K562 (cell line): Measurements from ENCODE around the gene PKHD1. TPM values are rescaled to one million over a fixed set of nuclear protein-coding genes. Genes with fewer than 3 reads are reported as not detected.

Experiments
- ATAC-seq: fragments of 200-7000 bp; cut with Tn5 transposase; 3 replicates; pipeline ENCODE4 v1.9.1; 2020; ENCODE audit warnings: moderate library complexity
- Bru-seq: library from RNA; stranded (reverse); fragments of 400-500 nt; gene quantifications from one replicate; lab custom pipeline; 2021; lab: Mats Ljungman, UMichigan
- BruChase-seq, 2 experiments: library from RNA; stranded (reverse); fragments of 400-500 nt; gene quantifications; one replicate each; lab custom pipeline; 2021; lab: Mats Ljungman, UMichigan
- BruUV-seq: library from RNA; stranded (reverse); fragments of 400-500 nt; replicated peaks from 2 replicates; lab custom pipeline; 2021; lab: Mats Ljungman, UMichigan
- CTCF ChIA-PET: fragments of 300-600 bp; formaldehyde crosslinking; extraction: SDS; loops from one replicate; lab custom pipeline; 2021; ENCODE audit warnings: low intra/inter-chr PET ratio; lab: Yijun Ruan, JAX
- POLR2A ChIA-PET: fragments of 300-600, 350-650 bp; sonication (Branson Sonifier 250); formaldehyde crosslinking; extraction: SDS; loops from one replicate; lab custom pipeline; 2021; ENCODE audit warnings: antibody characterized with exemption, inconsistent platforms; lab: Yijun Ruan, JAX
- DNase-seq, 4 experiments: peaks; one replicate each; pipeline versions ENCODE4 v3.0.0 to v3.0.0-alpha.2; 2011 to 2018; ENCODE audit warnings: low spot score in 3 of 4, mixed read lengths in 3 of 4; ENCODE audit errors: extremely low read depth in 1 of 4
- FAIRE-seq: peaks from 2 replicates; lab custom pipeline; 2011; peaks lifted over from hg19 to GRCh38; lab: Jason Lieb, UNC
- H2AFZ ChIP-seq: 2 replicates; pipeline ENCODE4 v1.6.0; 2011; ENCODE audit warnings: low read depth, low read length, control low read depth, inconsistent platforms
- H3K27ac ChIP-seq: fragments of 200-600 bp; 3 replicates; pipeline ENCODE4 v1.8.0; 2011; ENCODE audit warnings: low read depth, mild to moderate bottlenecking, control low read depth, inconsistent platforms, low read length, moderate library complexity, mixed read lengths; ENCODE audit errors: extremely low read depth
- H3K27me3 ChIP-seq, 2 experiments: fragments of 300-600 bp in 1 of 2; 2 replicates in 1 of 2; 3 replicates in 1 of 2; pipeline versions ENCODE4 v1.6.0 to v1.8.0; 2011; ENCODE audit warnings: inconsistent platforms in 2 of 2, low read length in 2 of 2, mild to moderate bottlenecking in 1 of 2, mixed read lengths in 1 of 2, moderate library complexity in 1 of 2; ENCODE audit not compliant: control insufficient read depth in 2 of 2, insufficient read depth in 2 of 2
- H3K36me3 ChIP-seq: fragments of 300-600 bp; 3 replicates; pipeline ENCODE4 v1.8.0; 2011; ENCODE audit warnings: mild to moderate bottlenecking, low read length, inconsistent platforms; ENCODE audit not compliant: control insufficient read depth, insufficient read depth
- H3K4me1 ChIP-seq, 2 experiments: fragments of 200-600 bp in 1 of 2; replicated peaks in 1 of 2; 2 replicates in 1 of 2; 3 replicates in 1 of 2; pipeline versions ENCODE4 v1.5.1 to v1.8.0; 2011; ENCODE audit warnings: inconsistent platforms in 2 of 2, low read length in 2 of 2, mild to moderate bottlenecking in 1 of 2, mixed read lengths in 1 of 2, moderate library complexity in 1 of 2; ENCODE audit not compliant: control insufficient read depth in 2 of 2, insufficient read depth in 2 of 2
- H3K4me2 ChIP-seq: 2 replicates; pipeline ENCODE4 v1.6.1; 2011; ENCODE audit warnings: low read length, control low read depth, inconsistent platforms, mixed read lengths; ENCODE audit not compliant: insufficient read depth
- H3K4me3 ChIP-seq: fragments of 200-600 bp; sonication (generic), shearing (Covaris generic); 2 replicates; pipeline ENCODE4 v1.5.1; 2016; ENCODE audit warnings: control low read depth, inconsistent platforms
- H3K79me2 ChIP-seq: fragments of 200-600 bp; 3 replicates; pipeline ENCODE4 v1.8.0; 2011; ENCODE audit warnings: low read length, inconsistent platforms; ENCODE audit not compliant: control insufficient read depth, insufficient read depth
- H3K9ac ChIP-seq, 2 experiments: 2 replicates each; pipeline versions ENCODE4 v1.6.0 to v1.6.1; 2011; ENCODE audit warnings: low read depth in 2 of 2, low read length in 2 of 2, control low read depth in 1 of 2, inconsistent platforms in 1 of 2, mild to moderate bottlenecking in 1 of 2, mixed read lengths in 1 of 2; ENCODE audit not compliant: insufficient read depth in 1 of 2
- H3K9me1 ChIP-seq: one replicate; pipeline ENCODE4 v1.6.0; 2011; ENCODE audit warnings: inconsistent platforms, mild to moderate bottlenecking, low read length, moderate library complexity; ENCODE audit not compliant: control insufficient read depth, insufficient read depth
- H3K9me3 ChIP-seq: replicated peaks from 2 replicates; pipeline ENCODE4 v1.5.1; 2011; ENCODE audit warnings: low read depth, low read length, inconsistent platforms; ENCODE audit not compliant: control insufficient read depth, insufficient read depth
- H4K20me1 ChIP-seq: replicated peaks from 2 replicates; pipeline ENCODE4 v1.6.1; 2011; ENCODE audit warnings: low read length, inconsistent platforms, mixed read lengths; ENCODE audit not compliant: control insufficient read depth, insufficient read depth
- CTCF ChIP-seq, 3 experiments: IDR thresholded peaks in 2 of 3; conservative IDR thresholded peaks in 1 of 3; 2 replicates each; pipeline ENCODE4 v1.5.1; 2011 to 2012; ENCODE audit warnings: low read length in 3 of 3, mild to moderate bottlenecking in 3 of 3, control low read depth in 2 of 3, improper control_type of control experiment in 1 of 3, inconsistent platforms in 1 of 3, low read depth in 1 of 3, mixed read lengths in 1 of 3, moderate library complexity in 1 of 3; ENCODE audit not compliant: insufficient read depth in 2 of 3
- CTCFL ChIP-seq: IDR thresholded peaks from 2 replicates; pipeline ENCODE4 v1.6.1; 2011; ENCODE audit warnings: borderline replicate concordance, low read depth, mild to moderate bottlenecking, moderate library complexity, low read length; ENCODE audit not compliant: insufficient read depth, poor library complexity, severe bottlenecking
- EHMT2 ChIP-seq: fragments of 450-650 bp; IDR thresholded peaks from 2 replicates; pipeline ENCODE4 v1.6.1; 2018; ENCODE audit warnings: antibody characterized with exemption
- MCM3 ChIP-seq: fragments of 450-650 bp; IDR thresholded peaks from 2 replicates; pipeline ENCODE4 v1.6.1; 2016
- RAD21 ChIP-seq, 2 experiments: fragments of 250-450 bp in 1 of 2; fragments of 450-650 bp in 1 of 2; sonication (Bioruptor Pico) in 1 of 2; formaldehyde crosslinking in 1 of 2; IDR thresholded peaks in 1 of 2; conservative IDR thresholded peaks in 1 of 2; 2 replicates each; pipeline versions ENCODE4 v1.4.0 to v1.8.0; 2020 to 2022; ENCODE audit warnings: mild to moderate bottlenecking in 2 of 2, moderate library complexity in 1 of 2
- SFPQ ChIP-seq: fragments of 200-400 bp; formaldehyde crosslinking; IDR thresholded peaks from 2 replicates; pipeline ENCODE4 v1.6.1; 2017; ENCODE audit warnings: mild to moderate bottlenecking, low read depth, low read length, moderate library complexity
- SMC3 ChIP-seq: conservative IDR thresholded peaks from 2 replicates; pipeline ENCODE4 v1.6.1; 2011; ENCODE audit warnings: low read depth, low read length, improper control_type of control experiment; ENCODE audit not compliant: insufficient read depth
- THRAP3 ChIP-seq: fragments of 450-650 bp; IDR thresholded peaks from 2 replicates; pipeline ENCODE4 v1.6.1; 2016; ENCODE audit warnings: mild to moderate bottlenecking, inconsistent platforms, borderline replicate concordance
- WGBS: fragments of 100-300 bp; shearing (Covaris generic); methylation state at CpG from one replicate; pipeline ENCODE4 v1.1.6; 2016; ENCODE audit warnings: low coverage, mixed read lengths; ENCODE audit not compliant: insufficient coverage; ENCODE audit errors: missing lambda C conversion rate; 5-methylcytosine and 5-hydroxymethylcytosine counted together
- in situ Hi-C: fragments of 300-500 bp; cut with MboI; formaldehyde crosslinking; loops from 4 replicates; pipeline ENCODE4 v1.15.0; 2018; ENCODE audit warnings: inconsistent platforms, mixed read lengths
- intact Hi-C: fragments of 100-400 bp; cut with micrococcal nuclease; formaldehyde crosslinking; loops from 2 replicates; pipeline ENCODE4 v1.14.2; 2022
- long read RNA-seq, 3 experiments: library from polyadenylated mRNA in 2 of 3; library from RNA in 1 of 3; unstranded in 2 of 3; stranded (forward) in 1 of 3; transcript quantifications; one replicate each; pipeline ENCODE4 v2.0.0, GENCODE V29; 2019 to 2022
- polyA minus RNA-seq, 3 experiments: library from RNA; depleted of rRNA, polyadenylated mRNA; stranded (reverse); fragments of >200 nt; gene quantifications; 2 replicates each; pipeline ENCODE4 v1.2.3, GENCODE V29; 2011
- polyA plus RNA-seq, 8 experiments: library from polyadenylated mRNA; depleted of rRNA in 4 of 8; stranded (reverse) in 5 of 8; unstranded in 3 of 8; fragments of >200 nt; fragmentation: Nextera tagmentation in 2 of 8; fragmentation: Illumina TruSeq in 1 of 8; extraction: Ambion mirVana in 2 of 8; extraction: Trizol in 1 of 8; gene quantifications; 2 replicates each; pipeline versions ENCODE4 v1.2.1 to v1.2.3, GENCODE V29; 2011 to 2014; ENCODE audit warnings: inconsistent platforms in 1 of 8, missing spikeins in 1 of 8
- total RNA-seq, 7 experiments: library from RNA; depleted of rRNA in 6 of 7; stranded (reverse); fragments of >200 nt in 6 of 7; fragmentation: Illumina TruSeq in 2 of 7; extraction: Trizol in 2 of 7; gene quantifications; 2 replicates each; pipeline versions ENCODE4 v1.2.1 to v1.2.3, GENCODE V29; 2011 to 2021; ENCODE audit warnings: low replicate concordance in 1 of 7

PKHD1 gene
- 0.05 and 0.07 TPM in 2 replicates for total RNA-seq (2011; cell fraction: chromatin; rRNA removed; ENCODE audit: low replicate concordance)
- under 0.01 TPM in 2 replicates for total RNA-seq (2011; cell fraction: nucleolus; rRNA removed)
- under 0.01 TPM in 1 of 2 replicates, not detected in the other for total RNA-seq (2011; cell fraction: nucleoplasm; rRNA removed)
- not detected in 2 replicates for total RNA-seq (2014; rRNA removed)
- under 0.01 TPM in 1 of 2 replicates, not detected in the other for total RNA-seq (2014; rRNA removed; fragmentation: Illumina TruSeq; extraction: Trizol)
- 0.04 TPM in 1 of 2 replicates, not detected in the other for total RNA-seq (2015; rRNA removed; fragmentation: Illumina TruSeq; extraction: Trizol)
- total RNA-seq (2021) = 0.02 TPM in 1 of 2 replicates, not detected in the other
- under 0.01 and 0.01 TPM in 2 replicates for polyA plus RNA-seq (2011; rRNA removed)
- not detected in 2 replicates for polyA plus RNA-seq (2011; cell fraction: cytosol; rRNA removed)
- 0.01 and 0.06 TPM in 2 replicates for polyA plus RNA-seq (2011; cell fraction: nucleus; rRNA removed)
- 0.01 and 0.04 TPM in 2 replicates for polyA plus RNA-seq (2012)
- polyA plus RNA-seq (2014; fragmentation: Illumina TruSeq; extraction: Trizol) = 0.01 TPM in 1 of 2 replicates, not detected in the other
- not detected for polyA plus RNA-seq (2014; fragmentation: Nextera tagmentation; extraction: Ambion mirVana)
- 0.01 TPM in 1 of 2 replicates, not detected in the other for polyA plus RNA-seq (2014; rRNA removed)
- 0.04 TPM in 1 of 2 replicates, not detected in the other for polyA minus RNA-seq (2011; rRNA and poly(A)+ RNA removed)
- polyA minus RNA-seq (2011; cell fraction: cytosol; rRNA and poly(A)+ RNA removed) = not detected in 2 replicates
- under 0.01 TPM in 1 of 2 replicates, not detected in the other for polyA minus RNA-seq (2011; cell fraction: nucleus; rRNA and poly(A)+ RNA removed)
- Bru-seq, nascent RNA = percentile 13 among the genes with signal in this experiment
- BruChase-seq, experiment 1, labeled RNA remaining after a 2-hour chase = percentile 13 among the genes with signal in this experiment
- BruChase-seq, experiment 2, labeled RNA remaining after a 6-hour chase = percentile 13 among the genes with signal in this experiment
- long read RNA-seq, experiment 1 = 0 reads
- long read RNA-seq, experiment 2 = 0 reads
- long read RNA-seq, experiment 3 = 0 reads

- H3K4me1 ChIP-seq = no peaks in the 10 kb centered on the region
- H3K36me3 ChIP-seq = no peaks in the 10 kb centered on the region
- H3K9me3 ChIP-seq = no peaks in the 10 kb centered on the region
- no peak within 1 kb of the TSS for H3K27ac ChIP-seq
- TF ChIP-seq RAD21 (CRISPR knock-in tag; conservative IDR thresholded peaks at IDR 0.05 in 1 of 2, IDR thresholded peaks at IDR 0.05 in 1 of 2) = peak; percentile 9 to 41; a peak in 2 of 4 replicates
- TF ChIP-seq MCM3 = no peak
- 0 out of 2 replicates have a peak, but pooled peaks have one; percentile 20 for TF ChIP-seq SMC3
- peak; percentile 21 to 48 (median 44); a peak in 4 of 6 replicates for TF ChIP-seq CTCF (IDR thresholded peaks at IDR 0.05 in 2 of 3, conservative IDR thresholded peaks at IDR 0.05 in 1 of 3; ENCODE audit: insufficient read depth in 2 of 3, low read depth in 1 of 3, low read length in 3 of 3)
- peak; percentile 8 for TF ChIP-seq CTCFL
- TF ChIP-seq THRAP3 = no peak
- no peak for TF ChIP-seq EHMT2
- TF ChIP-seq SFPQ = no peak
- H3K4me3 ChIP-seq = no peak within 1 kb of the TSS
- peak; percentile 76 for ATAC-seq
- in situ Hi-C loops = no loop called here
- FAIRE-seq = peak; percentile 49
- H3K79me2 ChIP-seq = no peaks in the 10 kb centered on the region
- no peak within 1 kb of the TSS for H3K9ac ChIP-seq
- intact Hi-C loops = loop anchor here (10.0 kb wide), 1 partner anchor 147 kb away; no protein-coding TSS in a partner anchor
- BruUV-seq = no TSS peak
- H3K27me3 ChIP-seq = no peaks in the 10 kb centered on the region
- 0% methylated on average over 7 of the region's 7 CpGs for WGBS
- no peaks in the 10 kb centered on the region for H4K20me1 ChIP-seq
- CTCF ChIA-PET = no interaction called here
- DNase-seq = peak in 2 of 4 experiments; percentile 17 to 19
- no peak within 1 kb of the TSS for H3K4me2 ChIP-seq
- no peak within 1 kb of the TSS for H2AFZ ChIP-seq
- H3K9me1 ChIP-seq = no peaks in the 10 kb centered on the region
- POLR2A ChIA-PET = no interaction called here
Measured at GRCh38 chr6:52087498-52087999, at the start of gene PKHD1. PKHD1 (minus strand) TSS chr6:52087613; CDS start chr6:52084933, 2,680 bp downstream.
